Islet precursor cell (in vitro differentiated cells): ENCODE results near the gene PROB1.
A peak's percentile ranks its signal among the peaks of the same experiment; 100 is the strongest.
"Not testable (repeated sequence)": the region's sequence is repeated elsewhere in the genome, so short reads cannot be mapped to it uniquely, and the experiment has no call there.

Experiments
- DNase-seq: peaks from one replicate; pipeline ENCODE4 v3.0.0-alpha.2; 2018

The PROB1 gene

DNA sequence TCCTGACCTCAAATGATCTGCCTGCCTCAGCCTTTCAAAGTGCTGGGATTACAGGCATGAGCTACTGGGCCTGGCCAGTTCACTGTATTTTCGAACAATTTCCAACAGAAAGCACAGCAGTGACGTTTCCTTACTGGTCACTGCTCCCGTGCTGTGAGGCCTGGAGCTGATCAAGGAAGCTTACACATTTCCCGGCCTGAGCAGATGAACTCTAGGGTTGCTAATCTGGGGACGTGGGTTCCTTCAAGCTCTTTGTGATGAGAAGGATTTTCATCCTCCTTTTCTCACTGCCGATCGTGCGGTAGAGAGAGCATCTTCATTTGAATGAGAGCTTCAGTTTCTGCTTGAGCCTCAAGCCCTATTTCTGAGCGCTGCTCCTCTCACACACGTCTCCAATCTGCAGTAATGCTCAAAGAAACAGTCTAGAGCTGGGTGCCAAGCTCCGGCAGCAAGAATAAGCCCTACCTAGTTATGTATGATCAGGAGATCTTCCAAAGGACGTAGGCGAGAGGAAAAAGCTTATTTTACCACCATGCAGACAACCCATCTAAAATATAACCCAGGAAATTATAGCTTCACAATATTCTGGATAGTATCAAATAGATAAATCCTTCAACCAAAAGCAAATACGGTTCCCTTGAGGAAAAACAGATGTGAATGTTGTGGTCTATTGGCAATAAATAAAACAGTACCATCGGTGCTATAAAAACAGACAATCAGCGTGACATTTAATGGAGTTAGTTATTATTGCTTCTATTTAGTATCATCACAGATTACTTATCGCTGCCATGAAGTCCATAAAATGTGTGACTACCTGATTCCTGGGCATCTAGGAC lies 16.3 kb upstream of the PROB1 start:
- peak; percentile 30 for DNase-seq

- peak; percentile 17 for DNase-seq
Measured at GRCh38 chr5:139410121-139410992, 15.5 kb upstream of the PROB1 start.

DNA sequence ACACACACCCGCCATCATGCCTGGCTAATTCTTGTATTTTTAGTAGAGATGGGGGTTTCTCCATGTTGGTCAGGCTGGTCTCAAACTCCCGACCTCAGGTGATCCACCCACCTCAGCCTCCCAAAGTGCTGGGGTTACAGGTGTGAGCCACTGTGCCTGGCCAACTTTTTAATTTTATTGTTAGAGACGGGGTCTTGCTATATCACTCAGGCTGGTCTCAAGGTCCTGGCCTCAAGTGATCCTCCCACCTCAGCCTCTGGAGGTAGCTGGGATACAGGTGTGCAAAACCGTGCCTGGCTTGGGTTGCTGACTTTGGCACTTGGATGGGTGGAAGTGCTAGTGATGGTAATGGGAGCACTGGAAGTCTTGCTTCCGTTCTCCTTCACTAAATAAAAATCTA lies 14.2 kb upstream of the PROB1 start:
- DNase-seq, result not testable (repeated sequence)

DNA sequence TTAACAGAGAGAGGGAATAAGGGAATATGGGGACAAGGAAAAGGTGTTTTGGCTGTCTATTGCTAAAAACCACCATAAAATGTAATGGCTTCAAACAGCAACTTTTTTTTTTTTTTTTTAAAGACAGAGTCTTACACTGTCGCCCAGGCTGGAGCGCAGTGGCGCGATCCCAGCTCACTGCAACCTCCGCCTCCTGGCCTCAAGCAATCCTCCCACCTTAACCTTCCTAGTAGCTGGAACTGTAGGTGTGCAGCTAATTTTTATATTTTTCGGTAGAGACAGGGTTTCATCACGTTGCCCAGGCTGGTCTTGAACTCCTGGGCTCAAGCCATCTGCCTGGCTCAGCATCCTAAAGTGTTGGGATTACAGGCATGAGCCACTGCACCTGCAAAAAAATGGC lies 13.3 kb upstream of the PROB1 start:
- no peak for DNase-seq

DNA sequence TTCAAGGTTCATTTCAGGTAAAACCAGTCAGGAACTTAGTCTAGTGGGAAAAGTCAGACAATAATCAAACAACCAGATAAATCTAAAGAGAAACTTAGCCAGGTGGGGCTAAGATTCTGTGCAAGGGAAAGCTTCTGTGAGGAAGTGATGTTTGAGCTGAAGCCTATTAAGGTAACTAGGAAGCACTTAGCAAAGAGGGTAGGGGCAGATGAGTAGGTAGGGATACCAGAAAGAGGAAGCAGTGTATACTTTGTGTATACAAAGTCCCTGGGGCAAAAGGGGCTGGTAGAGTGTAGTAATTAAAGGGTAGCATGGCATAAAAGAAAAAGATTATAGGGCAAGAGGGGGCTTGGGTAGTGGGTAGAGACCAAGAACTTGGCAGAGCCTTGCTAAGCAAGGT lies 12.6 kb upstream of the PROB1 start:
- no peak for DNase-seq

DNA sequence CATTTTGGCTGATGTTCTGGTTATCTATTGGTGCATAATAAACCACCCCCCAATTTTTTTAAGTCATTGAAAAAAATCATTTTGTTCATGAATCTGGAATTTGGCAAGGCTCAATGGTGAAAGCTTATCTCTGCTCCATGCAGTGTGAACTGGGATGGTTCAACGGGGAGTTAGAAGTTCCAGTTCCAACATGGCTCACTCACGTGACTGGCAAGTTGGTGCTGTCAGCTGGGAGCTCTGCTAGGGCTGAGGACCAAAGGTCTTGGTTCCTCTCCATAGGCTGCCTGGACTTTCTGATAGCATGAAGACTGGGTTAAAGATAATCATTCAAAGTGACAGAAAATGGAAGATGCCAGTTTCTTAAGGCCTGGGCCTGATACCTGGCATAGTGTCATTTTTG lies 12.1 kb upstream of the PROB1 start:
- DNase-seq, result no peak

- no peak for DNase-seq
Measured at GRCh38 chr5:139404484-139404840, 9.6 kb upstream of the PROB1 start.

DNA sequence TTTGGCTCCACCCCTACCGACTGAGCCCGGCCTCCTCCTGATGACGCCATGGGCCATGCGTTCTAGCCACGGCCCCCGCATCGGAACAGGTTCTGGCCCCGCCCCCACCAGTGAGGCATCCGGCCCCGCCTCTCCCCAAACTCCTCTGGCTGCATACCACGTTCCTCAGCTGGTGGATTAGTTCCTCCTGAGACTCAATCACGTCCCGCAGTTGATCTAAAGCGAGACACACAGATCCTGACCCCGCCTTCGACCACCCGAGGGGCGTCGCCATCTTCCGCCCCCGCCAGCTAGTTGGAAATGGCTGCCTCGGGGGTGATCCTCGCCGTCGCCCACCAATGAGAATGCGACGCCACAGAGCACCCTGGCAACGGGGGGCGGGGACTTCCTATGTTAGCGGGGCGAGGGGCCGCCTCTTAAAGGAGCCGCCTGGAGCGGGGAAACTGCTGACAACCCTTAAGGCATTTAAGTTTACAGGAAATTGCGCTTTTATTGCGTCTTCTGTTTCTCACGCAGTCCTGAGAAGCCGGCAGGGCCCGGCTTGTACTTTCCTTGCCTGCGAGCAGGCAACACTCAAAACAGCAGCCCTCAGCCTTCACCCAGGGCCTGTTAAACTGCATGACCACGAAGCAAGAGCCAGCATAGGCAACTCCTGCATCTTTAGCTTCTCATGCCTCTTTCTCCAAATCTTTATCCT lies 9.0 kb upstream of the PROB1 start, which contains the start of gene SPATA24:
SPATA24 (minus strand) TSS at position 303 of the 697 bp plus-strand sequence; CDS start at position 274, 29 bp downstream.
- peak; percentile 99 for DNase-seq

DNA sequence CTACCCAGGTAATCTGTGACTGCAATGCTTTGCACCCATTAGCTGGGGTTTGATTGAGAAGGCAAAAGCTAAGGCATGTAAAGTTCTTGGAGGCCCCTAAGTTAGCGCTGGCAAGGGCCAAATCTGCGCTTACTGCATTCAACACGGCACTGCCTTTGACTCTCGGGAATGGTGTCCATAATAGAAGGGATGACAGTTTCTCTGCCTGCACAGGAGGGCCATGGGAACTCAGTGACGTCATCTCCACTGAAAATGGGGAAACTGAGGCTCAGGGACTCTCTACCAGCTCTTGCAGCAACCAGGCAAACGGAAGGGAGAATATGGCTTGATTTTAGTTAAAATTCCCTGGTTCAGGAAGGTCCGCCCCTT lies 8.5 kb upstream of the PROB1 start:
- DNase-seq, result no peak

DNA sequence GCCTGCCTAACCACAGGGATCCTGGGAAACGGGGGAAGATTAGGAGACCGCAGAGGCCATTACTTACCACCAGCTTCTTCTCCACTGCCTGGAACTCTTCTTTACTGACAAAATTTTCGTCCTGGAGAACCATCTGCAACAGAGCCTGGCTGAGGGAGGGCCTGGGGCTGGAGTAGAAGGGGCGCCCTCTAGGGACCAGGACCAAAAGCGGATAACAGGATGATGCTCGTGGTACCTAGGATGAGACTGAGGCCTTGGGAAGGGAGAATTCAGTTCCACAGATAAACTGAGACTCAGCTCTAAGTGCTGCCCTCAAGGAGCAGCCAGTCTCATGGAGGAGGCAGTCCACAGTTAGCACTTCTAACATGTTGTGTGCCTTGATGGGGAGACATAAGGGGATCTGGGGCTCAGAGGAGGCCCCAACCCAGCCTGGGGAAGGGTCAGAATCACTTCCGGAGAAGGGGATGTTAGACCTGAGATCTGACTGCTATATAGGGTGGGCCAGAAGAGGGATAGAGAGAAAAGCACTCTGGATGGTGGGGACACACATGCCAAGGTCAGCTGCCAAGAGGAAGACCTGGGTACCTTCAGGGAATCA lies 7.8 kb upstream of the PROB1 start:
- DNase-seq, result peak; percentile 64

DNA sequence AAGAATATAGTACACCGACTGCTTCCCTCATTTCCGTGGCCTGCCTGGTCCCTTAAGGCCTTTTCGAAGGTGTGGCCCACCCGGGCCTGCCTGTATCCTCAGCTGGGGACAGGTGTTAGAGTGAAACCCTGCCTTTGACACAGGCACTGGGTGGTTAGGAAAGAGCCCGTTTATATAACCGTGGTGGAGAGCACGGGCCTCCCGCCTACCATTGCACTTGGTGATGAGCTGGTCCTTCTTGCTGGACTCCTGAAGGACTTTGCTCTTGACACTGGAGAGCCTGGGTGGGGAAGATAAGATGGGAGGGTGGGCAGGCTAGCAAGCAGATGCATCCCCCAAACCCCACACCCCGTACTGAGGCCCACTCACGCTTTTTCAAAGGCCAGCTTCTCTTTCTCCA lies 6.6 kb upstream of the PROB1 start:
- no peak for DNase-seq

GRCh38 chr5:139399501-139400121 lies 4.7 kb upstream of the PROB1 start:
- DNase-seq, result no peak

GRCh38 chr5:139397921-139398320 lies 3.0 kb upstream of the PROB1 start:
- DNase-seq, result no peak

- DNase-seq, result no peak
Measured at GRCh38 chr5:139396691-139397090, 1.8 kb upstream of the PROB1 start.

GRCh38 chr5:139395844-139396640 lies 1.1 kb upstream of the PROB1 start:
- no peak for DNase-seq

GRCh38 chr5:139394123-139394653 lies 716 bp downstream of the PROB1 start:
- DNase-seq, result peak; percentile 84

DNA sequence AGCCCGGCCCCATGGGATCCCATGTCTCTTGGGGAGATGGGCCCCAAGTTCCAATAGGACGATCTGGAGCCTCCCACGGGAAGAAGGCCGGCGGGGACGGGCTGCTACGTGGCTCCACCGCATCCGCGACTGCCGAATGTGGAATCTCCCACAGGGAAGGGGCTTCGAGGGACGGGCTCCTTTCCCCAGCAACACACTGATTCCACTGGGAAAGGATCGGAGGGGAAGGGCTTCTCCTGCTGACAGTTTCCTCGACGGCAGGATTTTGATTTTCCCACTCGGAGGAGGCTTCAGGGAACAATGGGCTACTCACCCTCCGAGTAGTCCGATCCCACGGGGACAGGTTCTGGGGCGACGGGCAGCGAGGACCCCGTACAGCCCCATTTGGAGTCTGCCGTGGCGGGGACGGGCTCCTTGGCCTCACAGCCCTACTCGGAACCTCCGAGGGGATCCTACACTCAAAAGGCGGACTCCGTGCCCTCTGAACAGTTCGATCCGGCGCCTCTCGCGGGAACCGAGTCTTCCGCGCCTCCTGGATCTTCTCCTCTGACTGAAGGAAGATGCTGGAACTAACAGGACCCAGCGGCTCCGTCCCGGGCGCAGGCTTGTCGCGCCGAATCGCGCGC lies 1.3 kb downstream of the PROB1 start:
- DNase-seq, result no peak

GRCh38 chr5:139392678-139393496 lies 2.0 kb downstream of the PROB1 start:
- DNase-seq, result peak; percentile 92

DNA sequence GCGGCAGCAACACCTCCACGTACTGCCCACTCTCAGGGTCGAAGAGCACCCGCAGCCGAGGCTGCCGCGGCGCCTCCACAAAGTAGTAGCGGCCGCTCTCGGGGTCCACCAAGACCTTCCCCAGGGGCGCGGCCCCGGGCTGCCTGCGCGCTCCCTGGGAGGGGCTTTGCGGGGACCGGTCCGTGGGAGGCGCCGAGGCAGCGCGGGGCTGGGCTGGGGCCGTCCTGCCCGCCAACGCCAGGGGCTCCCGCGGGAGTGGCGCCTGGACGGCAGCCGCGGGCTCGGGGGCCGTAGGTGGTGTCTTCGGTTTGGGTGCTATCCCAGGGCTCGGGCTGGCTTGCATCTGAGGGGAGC lies 2.6 kb downstream of the PROB1 start:
- no peak for DNase-seq
